Endothelial cell of umbilical vein (primary cell): ENCODE measurements around the gene FAM20A. TPM values are rescaled to one million over a fixed set of nuclear protein-coding genes. Genes with fewer than 3 reads are reported as not detected.

Experiments used
- BruUV-seq: library from RNA; stranded (reverse); fragments of 400-500 nt; replicated peaks from 2 replicates; lab custom pipeline; 2021; lab: Mats Ljungman, UMichigan
- CTCF ChIA-PET: fragments of 300-600, 350-600 bp; sonication (Branson Sonifier 250); formaldehyde crosslinking; loops from one replicate; lab custom pipeline; 2021; ENCODE audit warnings: antibody characterized with exemption, inconsistent platforms; lab: Charles Lee
- POLR2A ChIA-PET: fragments of 300-600, 350-600 bp; sonication (Branson Sonifier 250); formaldehyde crosslinking; loops from one replicate; lab custom pipeline; 2021; ENCODE audit warnings: antibody characterized with exemption, inconsistent platforms; lab: Charles Lee
- DNase-seq: peaks from one replicate; pipeline ENCODE4 v3.0.0-alpha.2; 2011; ENCODE audit warnings: low read depth, low spot score
- FAIRE-seq: peaks from 2 replicates; lab custom pipeline; 2011; peaks lifted over from hg19 to GRCh38; lab: Jason Lieb, UNC
- H2AFZ ChIP-seq: 2 replicates; pipeline ENCODE4 v1.6.0; 2012; ENCODE audit warnings: low read depth, low read length, control low read depth, inconsistent platforms
- H3K27ac ChIP-seq: 2 replicates; pipeline ENCODE4 v1.5.1; 2011; ENCODE audit warnings: low read depth, mild to moderate bottlenecking, control low read depth, low read length, moderate library complexity; ENCODE audit not compliant: insufficient read depth
- H3K27me3 ChIP-seq, 2 experiments: 2 replicates each; pipeline versions ENCODE4 v1.6.0 to v1.6.1; 2011; ENCODE audit warnings: low read length in 2 of 2, mixed read lengths in 1 of 2; ENCODE audit not compliant: control insufficient read depth in 2 of 2, insufficient read depth in 2 of 2
- H3K36me3 ChIP-seq, 2 experiments: 2 replicates in 1 of 2; 3 replicates in 1 of 2; pipeline ENCODE4 v1.5.1; 2011; ENCODE audit warnings: low read length in 2 of 2, mild to moderate bottlenecking in 1 of 2, moderate library complexity in 1 of 2; ENCODE audit not compliant: control insufficient read depth in 2 of 2, insufficient read depth in 2 of 2; ENCODE audit errors: extremely low read depth in 1 of 2
- H3K4me1 ChIP-seq: 3 replicates; pipeline ENCODE4 v1.5.1; 2011; ENCODE audit warnings: mild to moderate bottlenecking, low read length; ENCODE audit not compliant: control insufficient read depth, insufficient read depth; ENCODE audit errors: extremely low read depth
- H3K4me2 ChIP-seq: 2 replicates; pipeline ENCODE4 v1.6.1; 2011; ENCODE audit warnings: low read length, control low read depth, mixed read lengths; ENCODE audit not compliant: insufficient read depth
- H3K4me3 ChIP-seq, 3 experiments: fragments of 200-600 bp in 1 of 3; sonication (generic), shearing (Covaris generic) in 1 of 3; replicated peaks in 1 of 3; 2 replicates each; pipeline ENCODE4 v1.5.1; 2011 to 2016; ENCODE audit warnings: control low read depth in 3 of 3, low read length in 3 of 3, mild to moderate bottlenecking in 2 of 3, inconsistent platforms in 1 of 3, low read depth in 1 of 3, moderate library complexity in 1 of 3; ENCODE audit not compliant: insufficient read depth in 1 of 3
- H3K79me2 ChIP-seq: 2 replicates; pipeline ENCODE4 v1.6.0; 2012; ENCODE audit warnings: low read length, inconsistent platforms; ENCODE audit not compliant: control insufficient read depth, insufficient read depth
- H3K9ac ChIP-seq: replicated peaks from 2 replicates; pipeline ENCODE3; 2011; ENCODE audit warnings: low read length, control low read depth; ENCODE audit not compliant: insufficient read depth; ENCODE audit errors: extremely low read depth
- H3K9me1 ChIP-seq: replicated peaks from 3 replicates; pipeline ENCODE4 v1.6.0; 2011; ENCODE audit warnings: mild to moderate bottlenecking, low read length; ENCODE audit not compliant: control insufficient read depth, insufficient read depth; ENCODE audit errors: extremely low read depth
- H3K9me3 ChIP-seq: replicated peaks from 2 replicates; pipeline ENCODE4 v1.5.1; 2012; ENCODE audit warnings: low read length, inconsistent platforms; ENCODE audit not compliant: control insufficient read depth, insufficient read depth
- H4K20me1 ChIP-seq: replicated peaks from 2 replicates; pipeline ENCODE3; 2011; ENCODE audit warnings: mild to moderate bottlenecking, low read length; ENCODE audit not compliant: control insufficient read depth, insufficient read depth; ENCODE audit errors: extremely low read depth
- EZH2 ChIP-seq: IDR thresholded peaks from 2 replicates; pipeline ENCODE4 v1.6.1; 2012; ENCODE audit warnings: borderline replicate concordance, low read depth, mild to moderate bottlenecking, moderate library complexity, low read length, inconsistent platforms; ENCODE audit not compliant: severe bottlenecking
- FOS ChIP-seq: IDR thresholded peaks from 2 replicates; pipeline ENCODE4 v1.6.1; 2011; ENCODE audit warnings: mild to moderate bottlenecking, low read length, moderate library complexity, borderline replicate concordance; ENCODE audit not compliant: insufficient read depth
- GATA2 ChIP-seq: IDR thresholded peaks from 2 replicates; pipeline ENCODE4 v1.7.0; 2011; ENCODE audit warnings: low read depth, mild to moderate bottlenecking, moderate library complexity, mixed read lengths, low read length; ENCODE audit not compliant: insufficient read length, insufficient read depth
- JUN ChIP-seq: IDR thresholded peaks from 2 replicates; pipeline ENCODE4 v1.6.1; 2011; ENCODE audit warnings: borderline replicate concordance, low read depth; ENCODE audit not compliant: insufficient read length, insufficient read depth
- MAX ChIP-seq: IDR thresholded peaks from 2 replicates; pipeline ENCODE4 v1.6.1; 2011; ENCODE audit not compliant: insufficient read depth, insufficient read length
- MYC ChIP-seq: IDR thresholded peaks from one replicate; pipeline ENCODE4 v1.6.1; 2011; ENCODE audit warnings: mild to moderate bottlenecking, low read depth, low read length
- POLR2A ChIP-seq: IDR thresholded peaks from 2 replicates; pipeline ENCODE4 v1.6.1; 2012; ENCODE audit warnings: low read depth, mild to moderate bottlenecking, control low read depth, low read length
- POLR2AphosphoS5 ChIP-seq: IDR thresholded peaks from 2 replicates; pipeline ENCODE4 v1.6.1; 2012; ENCODE audit warnings: low read depth, mild to moderate bottlenecking, control low read depth, low read length, moderate library complexity; ENCODE audit not compliant: insufficient read depth
- dilution Hi-C: fragments of 300-500 bp; cut with MboI; formaldehyde crosslinking; loops from one replicate; pipeline ENCODE4 v1.15.0; 2019; ENCODE audit warnings: low sequenced_read_pairs; ENCODE audit not compliant: extremely low pct_ligation_motif_present
- intact Hi-C: fragments of 100-400 bp; cut with micrococcal nuclease; formaldehyde crosslinking; loops from one replicate; pipeline ENCODE4 v1.10.0; 2022
- polyA plus RNA-seq, 4 experiments: library from polyadenylated mRNA; depleted of rRNA in 3 of 4; stranded (reverse) in 3 of 4; unstranded in 1 of 4; fragments of >200 nt; gene quantifications; 2 replicates each; pipeline versions ENCODE4 v1.2.1 to v1.2.3, GENCODE V29; 2011 to 2012; ENCODE audit warnings: missing spikeins in 1 of 4
- total RNA-seq: library from RNA; stranded (reverse); gene quantifications from 2 replicates; pipeline ENCODE4 v1.2.3, GENCODE V29; 2021

FAM20A gene
- total and polyA plus RNA-seq, 2 donors (not counting 3 experiments of a cell fraction or from before 2014, with no cell fraction given): not detected

- TF ChIP-seq MYC (no peak), GATA2 (no peak), POLR2AphosphoS5 (no peak), JUN (no peak), MAX (no peak), EZH2 (no peak), FOS (no peak)
- H3K27ac ChIP-seq: no peak overlapping the region
These were observed 25.0 kb downstream of the FAM20A start for GRCh38 chr17:68576137-68576536.

GRCh38 chr17:68573338-68573737 lies 27.8 kb downstream of the FAM20A start:
- intact Hi-C loops: no loop called here
- ChIA-PET CTCF (no interaction called here), POLR2A (no interaction called here)
- Histone ChIP-seq H3K36me3 (no peaks in the 10 kb centered on the region), H3K4me1 (no peaks in the 10 kb centered on the region), H3K9me3 (no peaks in the 10 kb centered on the region), H3K27me3 (no peaks in the 10 kb centered on the region), H3K4me2 (no peak overlapping the region), H2AFZ (no peak overlapping the region), H3K4me3 (no peak overlapping the region), H3K9me1 (no peaks in the 10 kb centered on the region), H4K20me1 (no peaks in the 10 kb centered on the region), H3K79me2 (no peaks in the 10 kb centered on the region), H3K27ac (no peak overlapping the region), H3K9ac (no peak overlapping the region)
- DNase-seq (no peak), FAIRE-seq (no peak)
- BruUV-seq: no TSS peak
- TF ChIP-seq GATA2: no peak
- no peak for TF ChIP-seq EZH2
- no peak for TF ChIP-seq POLR2AphosphoS5
- TF ChIP-seq MAX: no peak
- TF ChIP-seq POLR2A: no peak
- dilution Hi-C loops: no loop called here

More at GRCh38 chr17:68576137-68576536, 25.0 kb downstream of the FAM20A start:
- H3K36me3 ChIP-seq: no peaks in the 10 kb centered on the region
- no peaks in the 10 kb centered on the region for H3K79me2 ChIP-seq
- peaks cover 4 to 8% of the 10 kb centered on the region in 2 experiments for H3K27me3 ChIP-seq
- ChIA-PET CTCF (no interaction called here), POLR2A (no interaction called here)
- no peak overlapping the region for H2AFZ ChIP-seq
- H3K9me3 ChIP-seq: no peaks in the 10 kb centered on the region
- dilution Hi-C loops: no loop called here
- FAIRE-seq (no peak), DNase-seq (no peak)
- H3K4me3 ChIP-seq: no peak overlapping the region
- H3K4me2 ChIP-seq: no peak overlapping the region
- H3K4me1 ChIP-seq: no peaks in the 10 kb centered on the region
- intact Hi-C loops: no loop called here
- no TSS peak for BruUV-seq
- H3K9me1 ChIP-seq: no peaks in the 10 kb centered on the region
- H3K9ac ChIP-seq: no peak overlapping the region
- H4K20me1 ChIP-seq: no peaks in the 10 kb centered on the region
